Measurements from ENCODE around the gene MED10. TPM values are rescaled to one million over a fixed set of nuclear protein-coding genes. Genes with fewer than 3 reads are reported as not detected.
"Not testable (repeated sequence)": the region's sequence is repeated elsewhere in the genome, so short reads cannot be mapped to it uniquely, and the experiment has no call there.

MED10 gene
- total and polyA plus RNA-seq, 9 donors, result 18.2 to 35.7 (median 23.4) TPM

- intact Hi-C loops (cut with DNase I), result no loop called here
- H3K4me1 ChIP-seq (ENCODE audit: insufficient read depth), result no peaks in the 10 kb centered on the region
- DNase-seq, result no peak
- no peaks in the 10 kb centered on the region for H3K36me3 ChIP-seq
- WGBS, 3 donors, result 87 to 88% (median 87%) methylated on average over 8 of the region's 8 CpGs
- no peak overlapping the region for H3K4me3 ChIP-seq
- TF ChIP-seq EP300 (IDR thresholded peaks at IDR 0.05), result no peak
- no peak for TF ChIP-seq POLR2A (IDR thresholded peaks at IDR 0.05)
- TF ChIP-seq CTCF (IDR thresholded peaks at IDR 0.05), result no peak
- no peaks in the 10 kb centered on the region for H3K27me3 ChIP-seq
- no peaks in the 10 kb centered on the region for H3K9me3 ChIP-seq
- H3K27ac ChIP-seq, result no peak overlapping the region
These were observed 17.2 kb downstream of the MED10 start for GRCh38 chr5:6361101-6361500.

GRCh38 chr5:6360323-6361072 lies 17.8 kb downstream of the MED10 start:
- Histone ChIP-seq H3K27me3 (no peaks in the 10 kb centered on the region), H3K4me3 (no peak overlapping the region), H3K4me1 (ENCODE audit: insufficient read depth) (no peaks in the 10 kb centered on the region), H3K27ac (no peak overlapping the region), H3K36me3 (no peaks in the 10 kb centered on the region), H3K9me3 (no peaks in the 10 kb centered on the region)
- no peak for DNase-seq
- intact Hi-C loops (cut with DNase I), result no loop called here
- WGBS, 3 donors, result 73 to 79% (median 79%) methylated on average over 18 of the region's 18 CpGs
- TF ChIP-seq POLR2A (IDR thresholded peaks at IDR 0.05) (no peak), EP300 (IDR thresholded peaks at IDR 0.05) (no peak), CTCF (IDR thresholded peaks at IDR 0.05) (no peak)

GRCh38 chr5:6359555-6360322 lies 18.6 kb downstream of the MED10 start:
- no peaks in the 10 kb centered on the region for H3K36me3 ChIP-seq
- H3K4me3 ChIP-seq, result no peak overlapping the region
- TF ChIP-seq CTCF (IDR thresholded peaks at IDR 0.05), result no peak
- no peak for TF ChIP-seq EP300 (IDR thresholded peaks at IDR 0.05)
- no peak for TF ChIP-seq POLR2A (IDR thresholded peaks at IDR 0.05)
- 68 to 73% (median 72%) methylated on average over 16 of the region's 16 CpGs for WGBS, 3 donors
- no peaks in the 10 kb centered on the region for H3K4me1 ChIP-seq (ENCODE audit: insufficient read depth)
- no peaks in the 10 kb centered on the region for H3K9me3 ChIP-seq
- intact Hi-C loops (cut with DNase I), result no loop called here
- no peak overlapping the region for H3K27ac ChIP-seq
- no peak for DNase-seq
- H3K27me3 ChIP-seq, result no peaks in the 10 kb centered on the region

GRCh38 chr5:6358434-6358820 lies 19.9 kb downstream of the MED10 start:
- no peak overlapping the region for H3K27ac ChIP-seq
- TF ChIP-seq EP300 (IDR thresholded peaks at IDR 0.05) (no peak), CTCF (IDR thresholded peaks at IDR 0.05) (no peak), POLR2A (IDR thresholded peaks at IDR 0.05) (no peak)
- DNase-seq, result no peak
- no peaks in the 10 kb centered on the region for H3K27me3 ChIP-seq
- no peak overlapping the region for H3K4me3 ChIP-seq
- H3K4me1 ChIP-seq (ENCODE audit: insufficient read depth), result no peaks in the 10 kb centered on the region
- no peaks in the 10 kb centered on the region for H3K36me3 ChIP-seq
- WGBS, 3 donors, result 88 to 90% (median 89%) methylated on average over 6 of the region's 6 CpGs
- intact Hi-C loops (cut with DNase I), result no loop called here
- no peaks in the 10 kb centered on the region for H3K9me3 ChIP-seq

DNA sequence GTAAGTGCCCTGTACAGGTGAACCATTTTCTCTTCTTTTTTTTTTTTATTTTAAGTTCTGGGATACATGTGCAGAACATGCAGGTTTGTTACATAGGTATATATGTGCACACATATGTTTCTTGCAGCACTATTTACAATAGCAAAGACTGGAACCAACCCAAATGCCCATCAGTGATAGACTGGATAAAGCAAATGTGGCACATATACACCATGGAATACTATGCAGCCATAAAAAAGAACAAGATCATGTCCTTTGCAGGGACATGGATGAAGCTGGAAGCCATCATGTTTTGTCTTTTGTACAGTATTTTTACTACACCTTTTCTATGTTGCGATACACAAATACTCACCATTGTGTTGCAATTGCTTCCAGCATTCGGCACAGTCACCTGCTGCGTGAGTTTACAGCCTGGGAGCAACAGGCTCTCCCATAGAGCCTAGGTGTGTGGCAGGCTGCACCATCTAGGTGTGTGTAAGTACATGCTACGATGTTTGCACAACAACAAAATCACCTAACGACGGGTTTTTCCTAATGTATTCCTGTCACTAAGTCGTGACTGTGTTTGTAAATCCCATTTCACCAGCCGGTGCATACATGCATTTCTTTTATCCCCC lies 20.4 kb downstream of the MED10 start:
- WGBS, 3 donors, result 88 to 98% (median 90%) methylated on average over 8 of the region's 8 CpGs
- DNase-seq; intact Hi-C loops (cut with DNase I); H3K36me3 ChIP-seq; H3K9me3 ChIP-seq; H3K27me3 ChIP-seq; H3K27ac ChIP-seq; H3K4me3 ChIP-seq; H3K4me1 ChIP-seq (ENCODE audit: insufficient read depth): not testable (repeated sequence)
